ENCODE data around the gene GPR45. TPM values are rescaled to one million over a fixed set of nuclear protein-coding genes. Genes with fewer than 3 reads are reported as not detected.
A peak's percentile ranks its signal among the peaks of the same experiment; 100 is the strongest.

Gene GPR45, protein sequence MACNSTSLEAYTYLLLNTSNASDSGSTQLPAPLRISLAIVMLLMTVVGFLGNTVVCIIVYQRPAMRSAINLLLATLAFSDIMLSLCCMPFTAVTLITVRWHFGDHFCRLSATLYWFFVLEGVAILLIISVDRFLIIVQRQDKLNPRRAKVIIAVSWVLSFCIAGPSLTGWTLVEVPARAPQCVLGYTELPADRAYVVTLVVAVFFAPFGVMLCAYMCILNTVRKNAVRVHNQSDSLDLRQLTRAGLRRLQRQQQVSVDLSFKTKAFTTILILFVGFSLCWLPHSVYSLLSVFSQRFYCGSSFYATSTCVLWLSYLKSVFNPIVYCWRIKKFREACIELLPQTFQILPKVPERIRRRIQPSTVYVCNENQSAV
- not detected in 2 replicates for total RNA-seq (2011; cell fraction: chromatin; rRNA removed; ENCODE audit: low replicate concordance)
- not detected in 2 replicates for total RNA-seq (2011; cell fraction: nucleolus; rRNA removed)
- total RNA-seq (2011; cell fraction: nucleoplasm; rRNA removed), result not detected in 2 replicates
- not detected in 2 replicates for total RNA-seq (2014; rRNA removed)
- not detected in 2 replicates for total RNA-seq (2014; rRNA removed; fragmentation: Illumina TruSeq; extraction: Trizol)
- total RNA-seq (2015; rRNA removed; fragmentation: Illumina TruSeq; extraction: Trizol), result not detected in 2 replicates
- total RNA-seq (2021), result not detected in 2 replicates
- not detected in 2 replicates for polyA plus RNA-seq (2011; rRNA removed)
- polyA plus RNA-seq (2011; cell fraction: cytosol; rRNA removed), result 0.04 TPM in 1 of 2 replicates, not detected in the other
- 0.10 TPM in 1 of 2 replicates, not detected in the other for polyA plus RNA-seq (2011; cell fraction: nucleus; rRNA removed)
- polyA plus RNA-seq (2012), result not detected in 2 replicates
- polyA plus RNA-seq (2014; fragmentation: Illumina TruSeq; extraction: Trizol), result not detected in 2 replicates
- not detected for polyA plus RNA-seq (2014; fragmentation: Nextera tagmentation; extraction: Ambion mirVana)
- polyA plus RNA-seq (2014; rRNA removed), result not detected in 2 replicates
- not detected in 2 replicates for polyA minus RNA-seq (2011; rRNA and poly(A)+ RNA removed)
- not detected in 2 replicates for polyA minus RNA-seq (2011; cell fraction: cytosol; rRNA and poly(A)+ RNA removed)
- 0.13 TPM in 1 of 2 replicates, not detected in the other for polyA minus RNA-seq (2011; cell fraction: nucleus; rRNA and poly(A)+ RNA removed)
- percentile 22 among the genes with signal in this experiment for Bru-seq, nascent RNA
- not detected for BruChase-seq, experiment 1, labeled RNA remaining after a 2-hour chase
- percentile 36 among the genes with signal in this experiment for BruChase-seq, experiment 2, labeled RNA remaining after a 6-hour chase
- long read RNA-seq, experiment 1, result 0 reads
- long read RNA-seq, experiment 2, result 0 reads
- long read RNA-seq, experiment 3, result 0 reads

GRCh38 chr2:105241443-105241842, at the start of gene GPR45:
Gene GPR45 (plus strand): TSS chr2:105241743. CDS start chr2:105241859, 116 bp downstream.
- H3K27ac ChIP-seq (ENCODE audit: extremely low read depth, low read depth, low read length), result no peak within 1 kb of the TSS
- WGBS (ENCODE audit: insufficient coverage, low coverage, missing lambda C conversion rate), result 4% methylated on average over 10 of the region's 10 CpGs
- ATAC-seq, result no peak
- H3K4me3 ChIP-seq, result no peak within 1 kb of the TSS
- no peaks in the 10 kb centered on the region for H3K79me2 ChIP-seq (ENCODE audit: control insufficient read depth, insufficient read depth, low read length)
- H3K9me3 ChIP-seq (replicated peaks; ENCODE audit: control insufficient read depth, insufficient read depth, low read depth, low read length), result no peaks in the 10 kb centered on the region
- no peaks in the 10 kb centered on the region for H3K9me1 ChIP-seq (ENCODE audit: control insufficient read depth, insufficient read depth, low read length)
- no peak for FAIRE-seq
- in situ Hi-C loops (cut with MboI), result loop anchor here (5.0 kb wide), 1 partner anchor 129 kb away; no protein-coding TSS in a partner anchor
- no peaks in the 10 kb centered on the region for H3K36me3 ChIP-seq (ENCODE audit: control insufficient read depth, insufficient read depth, low read length)
- no peak for DNase-seq (ENCODE audit: extremely low read depth in 1 of 4, low spot score in 3 of 4)
- intact Hi-C loops (cut with micrococcal nuclease), result no loop called here
- CTCF ChIA-PET (ENCODE audit: low intra/inter-chr PET ratio), result no interaction called here
- no peak within 1 kb of the TSS; a peak in 1 of 4 replicates for H3K9ac ChIP-seq (ENCODE audit: insufficient read depth in 1 of 2, low read depth in 2 of 2, low read length in 2 of 2)
- H3K4me1 ChIP-seq (replicated peaks in 1 of 2; ENCODE audit: control insufficient read depth in 2 of 2, insufficient read depth in 2 of 2, low read length in 2 of 2), result peaks cover 2 to 21% of the 10 kb centered on the region in 2 experiments; a peak in 3 of 5 replicates
- H3K4me2 ChIP-seq (ENCODE audit: insufficient read depth, low read length), result no peak within 1 kb of the TSS; the same call in 1 of the 2 replicates
- BruUV-seq (replicated peaks), result no TSS peak
- peaks cover 19 to 49% of the 10 kb centered on the region in 2 experiments; a peak in 4 of 5 replicates for H3K27me3 ChIP-seq (ENCODE audit: control insufficient read depth in 2 of 2, insufficient read depth in 2 of 2, low read length in 2 of 2)
- H2AFZ ChIP-seq (ENCODE audit: low read depth, low read length), result no peak within 1 kb of the TSS
- H4K20me1 ChIP-seq (replicated peaks; ENCODE audit: control insufficient read depth, insufficient read depth, low read length), result no peaks in the 10 kb centered on the region
- POLR2A ChIA-PET, result interaction anchor here (0.5 kb wide), 1 partner anchor 274 kb away, joined by 3 read pairs; no protein-coding TSS in a partner anchor
- TF ChIP-seq RAD51 (IDR thresholded peaks at IDR 0.05; ENCODE audit: borderline replicate concordance, low read depth) (no peak), BHLHE40 (IDR thresholded peaks at IDR 0.05; ENCODE audit: low read length) (no peak), ZNF444 (CRISPR knock-in tag; IDR thresholded peaks at IDR 0.05) (no peak), NR2F6 (CRISPR knock-in tag; IDR thresholded peaks at IDR 0.05) (no peak), DDX20 (tag; IDR thresholded peaks at IDR 0.05; ENCODE audit: low read depth) (no peak), NFE2 (IDR thresholded peaks at IDR 0.05; ENCODE audit: low read depth) (no peak), KDM4B (IDR thresholded peaks at IDR 0.05; ENCODE audit: borderline replicate concordance in 2 of 2, low read depth in 1 of 2) (no peak), NCOR1 (IDR thresholded peaks at IDR 0.05) (no peak)
- TF ChIP-seq, protein P1, sequence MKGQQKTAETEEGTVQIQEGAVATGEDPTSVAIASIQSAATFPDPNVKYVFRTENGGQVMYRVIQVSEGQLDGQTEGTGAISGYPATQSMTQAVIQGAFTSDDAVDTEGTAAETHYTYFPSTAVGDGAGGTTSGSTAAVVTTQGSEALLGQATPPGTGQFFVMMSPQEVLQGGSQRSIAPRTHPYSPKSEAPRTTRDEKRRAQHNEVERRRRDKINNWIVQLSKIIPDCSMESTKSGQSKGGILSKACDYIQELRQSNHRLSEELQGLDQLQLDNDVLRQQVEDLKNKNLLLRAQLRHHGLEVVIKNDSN (CRISPR knock-in tag; IDR thresholded peaks at IDR 0.05), result no peak

Measured in K562 (cell line).